GM12878 (cell line): Measurements from ENCODE around the gene DAPK3. TPM values are rescaled to one million over a fixed set of nuclear protein-coding genes. Genes with fewer than 3 reads are reported as not detected.

Experiments
- KAT2A ChIP-seq: conservative IDR thresholded peaks from 2 replicates; pipeline ENCODE4 v1.6.1; 2011; ENCODE audit warnings: low read depth, low read length; ENCODE audit not compliant: control insufficient read depth
- NFYB ChIP-seq: IDR thresholded peaks from 2 replicates; pipeline ENCODE4 v1.6.1; 2011; ENCODE audit warnings: low read depth, mild to moderate bottlenecking, low read length, improper control_type of control experiment, moderate library complexity; ENCODE audit not compliant: insufficient read depth
- POLR2AphosphoS5 ChIP-seq: IDR thresholded peaks from 2 replicates; pipeline ENCODE4 v1.6.1; 2011; ENCODE audit warnings: mild to moderate bottlenecking, low read length, inconsistent platforms
- RBBP5 ChIP-seq: fragments of 200-600 bp; sonication (generic); conservative IDR thresholded peaks from 2 replicates; pipeline ENCODE4 v1.6.1; 2016
- SPI1 ChIP-seq: IDR thresholded peaks from 2 replicates; pipeline ENCODE4 v1.6.1; 2011; ENCODE audit warnings: low read depth, mild to moderate bottlenecking, low read length, moderate library complexity, borderline replicate concordance; ENCODE audit not compliant: insufficient read depth
- TAF1 ChIP-seq: IDR thresholded peaks from 2 replicates; pipeline ENCODE4 v1.6.1; 2011; ENCODE audit warnings: mild to moderate bottlenecking, low read depth, low read length, borderline replicate concordance
- polyA plus RNA-seq, 11 experiments: library from polyadenylated mRNA; depleted of rRNA in 4 of 11; unstranded in 6 of 11; stranded (reverse) in 5 of 11; fragments of >200 nt; fragmentation: Nextera tagmentation in 4 of 11; fragmentation: Illumina TruSeq in 1 of 11; extraction: Ambion mirVana in 4 of 11; extraction: Trizol in 1 of 11; gene quantifications; 1 replicate in 1 of 11; 2 replicates in 10 of 11; pipeline versions ENCODE4 v1.2.1 to v1.2.3, GENCODE V29; 2011 to 2016; ENCODE audit warnings: inconsistent platforms in 2 of 11, missing spikeins in 2 of 11, low read depth in 1 of 11
- total RNA-seq, 4 experiments: library from RNA; depleted of rRNA in 3 of 4; stranded (reverse); fragments of >200 nt in 3 of 4; fragmentation: Illumina TruSeq in 1 of 4; extraction: Trizol in 1 of 4; gene quantifications; 2 replicates each; pipeline versions ENCODE4 v1.2.1 to v1.2.3, GENCODE V29; 2013 to 2021
- TF ChIP-seq, protein P1 (sequence below): fragments of 450-650 bp; IDR thresholded peaks from 2 replicates; pipeline ENCODE4 v1.6.1; 2017; ENCODE audit warnings: mild to moderate bottlenecking, moderate library complexity
- TF ChIP-seq, protein P2 (sequence below): fragments of 450-650 bp; IDR thresholded peaks from 2 replicates; pipeline ENCODE4 v1.6.1; 2018; ENCODE audit warnings: borderline replicate concordance, mild to moderate bottlenecking; ENCODE audit not compliant: partially characterized antibody
- TF ChIP-seq, protein P3 (sequence below): IDR thresholded peaks from 2 replicates; pipeline ENCODE4 v1.6.1; 2012; ENCODE audit warnings: mild to moderate bottlenecking, low read depth, low read length
- TF ChIP-seq, protein P4 (sequence below): IDR thresholded peaks from 2 replicates; pipeline ENCODE4 v1.6.1; 2012; ENCODE audit warnings: low read depth, low read length, improper control_type of control experiment
- TF ChIP-seq, protein P5 (sequence below): fragments of 450-650 bp; IDR thresholded peaks from 2 replicates; pipeline ENCODE4 v1.6.1; 2017; ENCODE audit warnings: mild to moderate bottlenecking

DAPK3 gene
- total and polyA plus RNA-seq, 10 of the 15 experiments (the other 5 are each of a cell fraction or from before 2014, with no cell fraction given), result 0.13 to 46.4 (median 24.8) TPM

DNA sequence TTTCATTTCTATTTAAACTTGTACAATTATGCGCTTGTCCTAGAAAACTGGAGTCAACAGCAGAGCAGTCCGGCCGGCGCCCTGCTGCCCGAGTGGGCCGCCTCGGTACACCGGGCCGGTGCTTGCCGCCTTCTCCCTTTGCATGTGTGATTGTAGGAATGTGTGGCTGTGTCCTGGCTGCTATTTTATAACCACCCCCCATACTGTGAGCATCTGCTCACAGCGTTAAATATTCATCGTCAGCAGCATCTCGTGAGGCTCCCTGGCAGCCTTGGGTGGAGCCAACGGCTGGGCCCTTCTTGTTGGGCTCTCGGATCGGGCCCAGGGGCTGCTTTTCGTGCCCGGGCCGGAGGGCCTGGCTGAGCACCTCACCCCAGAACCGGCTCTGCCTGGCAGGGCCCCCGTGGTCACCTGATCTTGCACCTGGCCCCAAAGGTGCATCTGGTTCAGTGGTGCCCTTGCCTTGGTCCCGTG, 47.3 kb upstream of the DAPK3 start (continued):
- no peak for TF ChIP-seq KAT2A
- TF ChIP-seq, protein P1, sequence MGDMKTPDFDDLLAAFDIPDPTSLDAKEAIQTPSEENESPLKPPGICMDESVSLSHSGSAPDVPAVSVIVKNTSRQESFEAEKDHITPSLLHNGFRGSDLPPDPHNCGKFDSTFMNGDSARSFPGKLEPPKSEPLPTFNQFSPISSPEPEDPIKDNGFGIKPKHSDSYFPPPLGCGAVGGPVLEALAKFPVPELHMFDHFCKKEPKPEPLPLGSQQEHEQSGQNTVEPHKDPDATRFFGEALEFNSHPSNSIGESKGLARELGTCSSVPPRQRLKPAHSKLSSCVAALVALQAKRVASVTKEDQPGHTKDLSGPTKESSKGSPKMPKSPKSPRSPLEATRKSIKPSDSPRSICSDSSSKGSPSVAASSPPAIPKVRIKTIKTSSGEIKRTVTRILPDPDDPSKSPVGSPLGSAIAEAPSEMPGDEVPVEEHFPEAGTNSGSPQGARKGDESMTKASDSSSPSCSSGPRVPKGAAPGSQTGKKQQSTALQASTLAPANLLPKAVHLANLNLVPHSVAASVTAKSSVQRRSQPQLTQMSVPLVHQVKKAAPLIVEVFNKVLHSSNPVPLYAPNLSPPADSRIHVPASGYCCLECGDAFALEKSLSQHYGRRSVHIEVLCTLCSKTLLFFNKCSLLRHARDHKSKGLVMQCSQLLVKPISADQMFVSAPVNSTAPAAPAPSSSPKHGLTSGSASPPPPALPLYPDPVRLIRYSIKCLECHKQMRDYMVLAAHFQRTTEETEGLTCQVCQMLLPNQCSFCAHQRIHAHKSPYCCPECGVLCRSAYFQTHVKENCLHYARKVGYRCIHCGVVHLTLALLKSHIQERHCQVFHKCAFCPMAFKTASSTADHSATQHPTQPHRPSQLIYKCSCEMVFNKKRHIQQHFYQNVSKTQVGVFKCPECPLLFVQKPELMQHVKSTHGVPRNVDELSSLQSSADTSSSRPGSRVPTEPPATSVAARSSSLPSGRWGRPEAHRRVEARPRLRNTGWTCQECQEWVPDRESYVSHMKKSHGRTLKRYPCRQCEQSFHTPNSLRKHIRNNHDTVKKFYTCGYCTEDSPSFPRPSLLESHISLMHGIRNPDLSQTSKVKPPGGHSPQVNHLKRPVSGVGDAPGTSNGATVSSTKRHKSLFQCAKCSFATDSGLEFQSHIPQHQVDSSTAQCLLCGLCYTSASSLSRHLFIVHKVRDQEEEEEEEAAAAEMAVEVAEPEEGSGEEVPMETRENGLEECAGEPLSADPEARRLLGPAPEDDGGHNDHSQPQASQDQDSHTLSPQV, result no peak
- TF ChIP-seq, protein P2, sequence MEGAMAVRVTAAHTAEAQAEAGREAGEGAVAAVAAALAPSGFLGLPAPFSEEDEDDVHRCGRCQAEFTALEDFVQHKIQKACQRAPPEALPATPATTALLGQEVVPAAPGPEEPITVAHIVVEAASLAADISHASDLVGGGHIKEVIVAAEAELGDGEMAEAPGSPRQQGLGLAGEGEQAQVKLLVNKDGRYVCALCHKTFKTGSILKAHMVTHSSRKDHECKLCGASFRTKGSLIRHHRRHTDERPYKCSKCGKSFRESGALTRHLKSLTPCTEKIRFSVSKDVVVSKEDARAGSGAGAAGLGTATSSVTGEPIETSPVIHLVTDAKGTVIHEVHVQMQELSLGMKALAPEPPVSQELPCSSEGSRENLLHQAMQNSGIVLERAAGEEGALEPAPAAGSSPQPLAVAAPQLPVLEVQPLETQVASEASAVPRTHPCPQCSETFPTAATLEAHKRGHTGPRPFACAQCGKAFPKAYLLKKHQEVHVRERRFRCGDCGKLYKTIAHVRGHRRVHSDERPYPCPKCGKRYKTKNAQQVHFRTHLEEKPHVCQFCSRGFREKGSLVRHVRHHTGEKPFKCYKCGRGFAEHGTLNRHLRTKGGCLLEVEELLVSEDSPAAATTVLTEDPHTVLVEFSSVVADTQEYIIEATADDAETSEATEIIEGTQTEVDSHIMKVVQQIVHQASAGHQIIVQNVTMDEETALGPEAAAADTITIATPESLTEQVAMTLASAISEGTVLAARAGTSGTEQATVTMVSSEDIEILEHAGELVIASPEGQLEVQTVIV, result no peak
- no peak for TF ChIP-seq POLR2AphosphoS5
- TF ChIP-seq, protein P3, sequence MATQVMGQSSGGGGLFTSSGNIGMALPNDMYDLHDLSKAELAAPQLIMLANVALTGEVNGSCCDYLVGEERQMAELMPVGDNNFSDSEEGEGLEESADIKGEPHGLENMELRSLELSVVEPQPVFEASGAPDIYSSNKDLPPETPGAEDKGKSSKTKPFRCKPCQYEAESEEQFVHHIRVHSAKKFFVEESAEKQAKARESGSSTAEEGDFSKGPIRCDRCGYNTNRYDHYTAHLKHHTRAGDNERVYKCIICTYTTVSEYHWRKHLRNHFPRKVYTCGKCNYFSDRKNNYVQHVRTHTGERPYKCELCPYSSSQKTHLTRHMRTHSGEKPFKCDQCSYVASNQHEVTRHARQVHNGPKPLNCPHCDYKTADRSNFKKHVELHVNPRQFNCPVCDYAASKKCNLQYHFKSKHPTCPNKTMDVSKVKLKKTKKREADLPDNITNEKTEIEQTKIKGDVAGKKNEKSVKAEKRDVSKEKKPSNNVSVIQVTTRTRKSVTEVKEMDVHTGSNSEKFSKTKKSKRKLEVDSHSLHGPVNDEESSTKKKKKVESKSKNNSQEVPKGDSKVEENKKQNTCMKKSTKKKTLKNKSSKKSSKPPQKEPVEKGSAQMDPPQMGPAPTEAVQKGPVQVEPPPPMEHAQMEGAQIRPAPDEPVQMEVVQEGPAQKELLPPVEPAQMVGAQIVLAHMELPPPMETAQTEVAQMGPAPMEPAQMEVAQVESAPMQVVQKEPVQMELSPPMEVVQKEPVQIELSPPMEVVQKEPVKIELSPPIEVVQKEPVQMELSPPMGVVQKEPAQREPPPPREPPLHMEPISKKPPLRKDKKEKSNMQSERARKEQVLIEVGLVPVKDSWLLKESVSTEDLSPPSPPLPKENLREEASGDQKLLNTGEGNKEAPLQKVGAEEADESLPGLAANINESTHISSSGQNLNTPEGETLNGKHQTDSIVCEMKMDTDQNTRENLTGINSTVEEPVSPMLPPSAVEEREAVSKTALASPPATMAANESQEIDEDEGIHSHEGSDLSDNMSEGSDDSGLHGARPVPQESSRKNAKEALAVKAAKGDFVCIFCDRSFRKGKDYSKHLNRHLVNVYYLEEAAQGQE, result no peak
- TF ChIP-seq NFYB, result no peak
- no peak for TF ChIP-seq SPI1
- TF ChIP-seq, protein P4, sequence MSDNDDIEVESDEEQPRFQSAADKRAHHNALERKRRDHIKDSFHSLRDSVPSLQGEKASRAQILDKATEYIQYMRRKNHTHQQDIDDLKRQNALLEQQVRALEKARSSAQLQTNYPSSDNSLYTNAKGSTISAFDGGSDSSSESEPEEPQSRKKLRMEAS, result no peak
- TF ChIP-seq RBBP5, result no peak
- TF ChIP-seq, protein P5, sequence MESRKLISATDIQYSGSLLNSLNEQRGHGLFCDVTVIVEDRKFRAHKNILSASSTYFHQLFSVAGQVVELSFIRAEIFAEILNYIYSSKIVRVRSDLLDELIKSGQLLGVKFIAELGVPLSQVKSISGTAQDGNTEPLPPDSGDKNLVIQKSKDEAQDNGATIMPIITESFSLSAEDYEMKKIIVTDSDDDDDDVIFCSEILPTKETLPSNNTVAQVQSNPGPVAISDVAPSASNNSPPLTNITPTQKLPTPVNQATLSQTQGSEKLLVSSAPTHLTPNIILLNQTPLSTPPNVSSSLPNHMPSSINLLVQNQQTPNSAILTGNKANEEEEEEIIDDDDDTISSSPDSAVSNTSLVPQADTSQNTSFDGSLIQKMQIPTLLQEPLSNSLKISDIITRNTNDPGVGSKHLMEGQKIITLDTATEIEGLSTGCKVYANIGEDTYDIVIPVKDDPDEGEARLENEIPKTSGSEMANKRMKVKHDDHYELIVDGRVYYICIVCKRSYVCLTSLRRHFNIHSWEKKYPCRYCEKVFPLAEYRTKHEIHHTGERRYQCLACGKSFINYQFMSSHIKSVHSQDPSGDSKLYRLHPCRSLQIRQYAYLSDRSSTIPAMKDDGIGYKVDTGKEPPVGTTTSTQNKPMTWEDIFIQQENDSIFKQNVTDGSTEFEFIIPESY, result no peak
- no peak for TF ChIP-seq TAF1
- TF ChIP-seq, all 136 proteins: peak for 0
